GM10266 (cell line): Measurements from ENCODE around the gene CDRT15.

Experiments used
- DNase-seq: peaks from one replicate; pipeline ENCODE4 v3.0.0; 2012; ENCODE audit errors: extremely low spot score
- TF ChIP-seq, protein P1 (sequence below): IDR thresholded peaks from 2 replicates; pipeline ENCODE4 v1.5.1; 2012; ENCODE audit warnings: mild to moderate bottlenecking, low read depth; ENCODE audit not compliant: control insufficient read depth, insufficient read depth; ENCODE audit errors: missing control alignments

CDRT15 gene

DNA sequence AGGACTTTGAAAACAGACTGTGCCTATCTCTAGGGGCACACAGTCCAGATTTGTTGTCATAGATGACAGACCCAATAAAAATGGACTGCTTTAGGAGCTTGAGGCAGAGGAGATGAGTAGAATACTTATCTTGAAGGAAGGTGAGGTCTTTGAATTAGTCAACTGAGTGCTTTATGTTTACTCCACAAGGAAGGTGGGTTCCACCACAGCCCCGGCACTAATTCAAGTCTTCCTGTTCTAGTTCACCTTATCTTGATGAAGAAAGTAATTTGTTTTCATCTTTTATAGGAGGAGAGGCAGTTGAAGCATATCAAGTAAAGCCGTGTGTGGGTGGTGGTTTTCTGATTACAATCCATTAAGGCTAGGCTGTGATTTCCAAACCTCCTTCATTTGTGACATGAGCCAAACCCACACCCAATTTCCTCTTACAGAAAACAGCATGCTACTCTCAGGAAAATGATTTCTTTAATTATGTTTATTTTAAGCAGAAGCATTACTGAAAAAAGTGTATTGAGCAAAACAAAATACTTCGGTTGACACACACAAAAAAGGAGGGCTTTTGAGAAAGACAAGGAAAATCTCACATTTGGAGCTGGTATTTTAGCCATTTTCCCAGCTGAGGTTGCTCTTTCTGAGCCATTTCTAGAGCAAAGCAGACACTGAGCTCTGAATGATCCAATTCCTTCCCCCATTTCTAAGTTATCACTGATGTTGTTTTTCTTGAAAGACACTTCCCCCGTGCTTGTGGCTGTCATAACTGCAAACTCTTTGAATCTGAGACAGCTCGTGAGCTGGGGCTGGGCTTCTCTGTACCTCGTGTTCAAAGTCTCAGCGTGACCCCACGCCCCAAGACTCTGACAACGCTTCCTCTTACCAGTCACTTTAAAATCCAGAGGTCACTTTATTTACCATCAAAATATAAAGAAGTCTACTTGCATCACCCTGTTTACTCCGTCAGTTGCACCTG, 35.4 kb downstream of the CDRT15 start:
- DNase-seq, result no peak
- TF ChIP-seq, protein P1, sequence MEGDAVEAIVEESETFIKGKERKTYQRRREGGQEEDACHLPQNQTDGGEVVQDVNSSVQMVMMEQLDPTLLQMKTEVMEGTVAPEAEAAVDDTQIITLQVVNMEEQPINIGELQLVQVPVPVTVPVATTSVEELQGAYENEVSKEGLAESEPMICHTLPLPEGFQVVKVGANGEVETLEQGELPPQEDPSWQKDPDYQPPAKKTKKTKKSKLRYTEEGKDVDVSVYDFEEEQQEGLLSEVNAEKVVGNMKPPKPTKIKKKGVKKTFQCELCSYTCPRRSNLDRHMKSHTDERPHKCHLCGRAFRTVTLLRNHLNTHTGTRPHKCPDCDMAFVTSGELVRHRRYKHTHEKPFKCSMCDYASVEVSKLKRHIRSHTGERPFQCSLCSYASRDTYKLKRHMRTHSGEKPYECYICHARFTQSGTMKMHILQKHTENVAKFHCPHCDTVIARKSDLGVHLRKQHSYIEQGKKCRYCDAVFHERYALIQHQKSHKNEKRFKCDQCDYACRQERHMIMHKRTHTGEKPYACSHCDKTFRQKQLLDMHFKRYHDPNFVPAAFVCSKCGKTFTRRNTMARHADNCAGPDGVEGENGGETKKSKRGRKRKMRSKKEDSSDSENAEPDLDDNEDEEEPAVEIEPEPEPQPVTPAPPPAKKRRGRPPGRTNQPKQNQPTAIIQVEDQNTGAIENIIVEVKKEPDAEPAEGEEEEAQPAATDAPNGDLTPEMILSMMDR, result no peak

DNA sequence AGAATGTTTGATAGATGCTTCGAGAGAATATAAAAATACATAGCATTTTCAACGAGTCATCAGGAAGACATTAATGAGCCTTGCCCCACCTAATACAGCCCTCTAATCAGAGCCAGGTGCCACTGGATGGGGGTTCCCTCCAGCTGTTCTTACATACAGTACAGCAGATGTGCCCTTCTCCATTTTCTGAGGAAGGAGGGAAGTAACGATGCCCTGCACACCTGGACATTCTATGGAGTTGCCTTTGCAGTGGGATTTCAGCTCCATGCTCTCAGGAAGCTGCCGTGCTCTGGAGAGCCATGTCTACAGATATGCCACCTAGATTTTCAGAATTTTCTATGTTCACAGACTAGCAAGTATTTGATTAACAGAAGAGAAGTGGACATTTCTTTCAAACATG, 36.3 kb downstream of the CDRT15 start:
- TF ChIP-seq, protein P1, result no peak

DNA sequence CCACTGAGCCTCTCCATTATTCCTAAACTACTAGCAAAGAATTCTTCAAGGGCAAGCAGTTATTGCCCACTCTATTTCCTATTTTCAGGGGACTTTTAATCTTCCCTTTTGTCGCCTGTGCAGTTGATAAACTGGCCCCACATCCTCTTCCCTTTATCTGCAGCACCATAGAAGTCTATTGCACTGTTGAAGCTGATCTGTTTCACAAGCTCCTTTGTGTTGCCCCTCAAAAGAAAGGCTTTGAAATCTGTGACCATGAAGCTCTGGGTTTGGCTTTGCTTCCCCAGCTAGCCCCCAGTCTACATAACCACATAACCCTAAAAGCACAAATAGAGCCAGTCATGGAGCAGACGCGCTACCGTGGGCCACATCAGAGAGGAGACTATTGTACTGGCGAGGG, 37.1 kb downstream of the CDRT15 start:
- DNase-seq, result no peak
- TF ChIP-seq, protein P1, result no peak

More for the DNA sequence above, 36.3 kb downstream of the CDRT15 start:
- no peak for DNase-seq

DNA sequence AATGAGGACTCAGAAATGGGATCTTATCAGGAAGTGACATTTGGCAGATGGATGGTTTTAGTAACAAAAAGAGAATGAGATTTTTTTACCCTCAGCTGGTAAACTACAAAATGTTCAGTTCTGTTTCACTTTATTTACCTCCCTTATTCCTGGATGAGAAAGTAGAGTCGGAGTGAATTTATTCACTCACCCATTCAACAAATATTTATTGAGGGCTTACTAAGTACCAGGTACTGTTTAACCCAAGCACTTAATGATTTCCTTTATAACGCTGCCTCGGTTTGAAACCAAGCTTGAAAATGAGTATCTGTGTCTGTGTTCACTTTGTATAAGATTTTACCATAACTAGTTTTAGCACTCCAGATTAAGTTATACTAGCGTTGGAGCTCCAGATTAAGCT, 38.1 kb downstream of the CDRT15 start:
- DNase-seq, result no peak

DNA sequence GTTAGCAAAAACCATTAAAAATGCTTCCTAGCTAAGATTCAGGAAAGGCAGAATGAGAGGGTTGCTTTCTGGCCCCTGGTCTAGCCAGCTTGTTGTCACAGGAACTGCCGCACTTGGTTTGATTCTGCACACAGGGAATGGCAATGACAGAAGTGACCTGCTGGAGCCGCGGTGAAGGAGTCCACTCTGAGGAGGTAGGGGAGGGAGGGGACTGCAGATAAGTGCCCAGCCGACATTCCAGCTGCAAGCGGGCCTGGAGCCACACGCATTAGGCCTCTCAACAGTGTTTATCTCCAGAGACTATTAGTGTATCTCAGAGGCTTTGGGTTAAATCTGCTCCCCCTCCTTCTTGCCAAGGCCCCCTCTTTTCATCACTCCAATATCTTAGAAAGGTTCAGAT, 38.6 kb downstream of the CDRT15 start:
- DNase-seq, result no peak

More for the DNA sequence above, 38.1 kb downstream of the CDRT15 start:
- TF ChIP-seq, protein P1, result no peak

DNA sequence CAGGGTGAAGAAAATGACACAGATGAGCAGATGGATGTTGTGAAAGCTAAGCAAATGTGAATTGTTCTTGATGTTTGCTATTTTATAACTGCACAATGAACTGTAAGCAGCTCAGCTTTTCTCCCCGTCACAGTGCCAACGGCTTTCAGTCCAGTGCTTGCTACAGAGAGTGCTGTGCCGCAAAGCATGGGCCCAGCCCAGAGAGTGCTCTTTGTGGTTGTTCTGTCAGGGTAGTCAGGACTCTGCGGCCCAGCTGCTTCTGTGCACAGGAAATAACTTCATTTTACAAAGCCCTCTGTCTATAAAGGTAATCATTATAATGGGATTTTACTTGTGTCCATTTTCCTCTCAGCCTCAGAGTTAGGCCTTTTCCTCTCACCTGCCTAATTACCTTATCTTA, 39.1 kb downstream of the CDRT15 start:
- no peak for DNase-seq

More for the DNA sequence above, 38.6 kb downstream of the CDRT15 start:
- TF ChIP-seq, protein P1, result no peak

More for the DNA sequence above, 39.1 kb downstream of the CDRT15 start:
- TF ChIP-seq, protein P1, result no peak
